GM18861 (cell line): ENCODE data around the gene HOXB2.

ENCODE experiments used
- ATAC-seq: cut with Tn5 transposase; IDR thresholded peaks from one replicate; pipeline ENCODE4 v1.9.1; 2021; ENCODE audit not compliant: unreplicated experiment

HOXB2 gene

DNA sequence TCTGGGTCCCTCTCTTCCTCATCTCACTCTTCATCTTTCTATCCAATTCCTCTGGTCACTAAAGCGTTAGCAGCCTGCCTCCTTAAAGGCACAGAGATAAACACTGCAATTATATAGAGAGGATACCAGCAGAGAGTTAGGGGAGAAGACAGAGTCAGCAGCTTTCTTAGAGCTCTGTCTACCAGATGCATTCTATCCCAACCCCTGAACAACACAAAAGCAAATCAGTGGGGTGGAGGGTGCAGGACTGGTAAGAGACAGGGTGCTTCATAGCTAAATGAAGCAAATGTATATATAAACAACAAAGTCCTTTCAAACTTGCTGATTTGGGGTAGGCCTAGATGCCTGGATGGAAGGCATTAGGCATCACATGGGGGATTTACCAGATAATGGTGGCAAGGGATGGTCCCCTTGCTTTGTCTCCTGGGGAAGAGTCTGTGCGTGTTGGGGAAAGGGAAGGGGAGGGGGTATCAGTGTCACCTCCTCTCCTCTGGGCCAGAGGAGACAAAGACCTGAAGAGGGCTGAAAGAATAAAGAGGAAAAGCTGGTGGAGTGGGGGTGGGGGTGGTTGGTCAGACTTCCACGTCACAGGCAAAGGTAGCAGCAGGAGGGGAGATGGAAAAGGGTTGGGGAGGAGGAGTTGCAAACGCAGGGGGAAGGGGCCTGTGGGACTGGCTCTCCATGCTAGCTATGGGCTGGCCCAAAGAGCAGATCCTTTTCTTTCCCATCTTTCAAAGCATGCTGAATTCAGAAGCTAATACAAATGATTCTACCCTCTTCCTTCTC is 21.2 kb upstream of the HOXB2 start:
- ATAC-seq, result no peak

- ATAC-seq, result no peak
Observed at GRCh38 chr17:48565022-48565554, 20.2 kb upstream of the HOXB2 start.

DNA sequence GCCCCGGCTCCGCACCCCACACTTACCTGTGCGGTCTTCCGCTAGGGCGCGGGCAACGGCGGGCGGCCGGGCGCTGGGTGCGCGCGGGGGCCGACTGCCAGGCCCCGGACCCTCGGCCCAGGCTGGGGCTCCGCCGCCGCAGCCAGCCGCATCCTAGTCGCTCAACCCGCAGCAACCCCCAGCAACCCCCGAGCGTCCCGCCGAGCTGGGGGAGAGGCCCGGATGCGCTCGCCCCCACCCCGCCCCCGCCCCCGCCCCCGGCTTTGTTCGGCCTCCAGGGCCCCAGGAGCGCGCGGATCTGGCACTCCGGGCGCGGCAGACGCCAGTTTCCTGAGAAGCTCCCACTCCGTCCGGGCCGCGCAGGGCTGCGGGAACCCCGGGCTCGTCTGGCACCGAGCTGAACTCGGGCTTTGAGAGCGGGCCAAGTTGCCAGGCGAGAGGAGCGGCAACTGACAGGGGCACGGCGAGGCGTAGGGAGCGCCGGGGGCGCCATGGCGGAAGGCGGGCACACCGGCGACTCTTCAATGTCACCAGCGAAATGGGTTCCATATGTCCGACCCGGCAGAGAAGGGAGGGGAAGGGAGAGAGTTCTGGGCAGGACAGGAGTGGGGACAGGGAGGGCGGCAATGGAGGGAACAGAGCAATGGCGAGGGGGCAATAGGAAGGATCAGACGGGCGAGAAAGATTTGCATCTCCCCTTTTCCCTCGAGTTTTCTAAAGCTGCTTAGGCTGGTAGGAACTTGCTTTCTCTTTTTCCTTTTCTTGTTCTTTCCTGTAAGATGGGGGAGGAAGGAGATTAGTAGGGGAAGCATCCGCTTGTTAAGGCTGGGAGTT is 19.5 kb upstream of the HOXB2 start:
- no peak for ATAC-seq

- ATAC-seq, result no peak
Observed at GRCh38 chr17:48563867-48564187, 18.9 kb upstream of the HOXB2 start.

GRCh38 chr17:48563385-48563838 is 18.5 kb upstream of the HOXB2 start:
- no peak for ATAC-seq

- ATAC-seq, result no peak
Observed at GRCh38 chr17:48562934-48563333, 18.0 kb upstream of the HOXB2 start.

GRCh38 chr17:48561884-48562810 is 17.2 kb upstream of the HOXB2 start:
- peak; percentile 73 for ATAC-seq

DNA sequence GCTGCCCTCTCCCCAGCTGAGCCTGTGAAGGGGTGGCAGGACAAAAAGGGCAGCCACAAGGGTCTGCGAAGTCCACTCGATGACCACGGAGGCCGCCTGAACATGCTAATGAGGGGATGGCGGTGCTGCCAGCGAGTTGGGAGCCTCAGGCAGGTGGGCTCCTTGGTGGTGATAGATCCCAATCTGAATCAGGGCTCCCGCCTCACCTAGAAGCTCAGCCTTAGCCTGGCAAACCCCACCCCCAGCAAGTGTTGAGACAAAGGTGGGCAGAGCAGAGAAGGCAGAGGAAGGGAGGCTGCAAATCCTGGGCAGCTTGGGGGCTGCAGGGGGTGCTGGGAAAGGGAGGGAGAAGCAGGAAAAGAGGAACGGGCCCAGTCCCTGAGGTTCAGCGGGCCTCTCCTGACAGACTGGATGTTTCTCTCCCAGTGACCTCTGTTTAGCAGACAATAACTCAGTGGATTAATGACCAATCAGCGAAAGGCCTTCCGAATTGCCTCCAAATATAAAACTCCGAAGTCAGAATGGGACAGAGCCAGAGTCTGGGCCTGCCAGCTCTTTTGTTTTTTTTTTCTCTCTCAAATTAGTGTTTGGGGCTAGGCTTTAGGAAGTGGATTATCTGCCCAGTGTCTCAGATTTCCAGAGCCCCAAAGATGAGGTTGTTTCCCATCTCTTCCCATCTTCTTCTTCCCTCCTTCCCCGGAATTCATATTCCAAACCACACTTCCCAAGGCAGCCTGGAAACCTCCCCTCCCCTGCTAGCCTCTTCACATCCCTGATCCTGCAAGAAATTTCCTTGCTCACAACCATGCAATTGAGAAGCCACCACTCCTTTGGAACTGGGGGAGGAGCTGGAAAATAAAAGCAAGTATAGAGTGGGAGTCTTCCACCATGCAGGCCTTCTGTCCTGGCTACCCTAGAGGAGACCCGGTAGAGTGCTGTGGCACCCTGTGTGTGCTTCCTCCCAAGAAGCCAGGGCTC is 15.2 kb upstream of the HOXB2 start:
- no peak for ATAC-seq

DNA sequence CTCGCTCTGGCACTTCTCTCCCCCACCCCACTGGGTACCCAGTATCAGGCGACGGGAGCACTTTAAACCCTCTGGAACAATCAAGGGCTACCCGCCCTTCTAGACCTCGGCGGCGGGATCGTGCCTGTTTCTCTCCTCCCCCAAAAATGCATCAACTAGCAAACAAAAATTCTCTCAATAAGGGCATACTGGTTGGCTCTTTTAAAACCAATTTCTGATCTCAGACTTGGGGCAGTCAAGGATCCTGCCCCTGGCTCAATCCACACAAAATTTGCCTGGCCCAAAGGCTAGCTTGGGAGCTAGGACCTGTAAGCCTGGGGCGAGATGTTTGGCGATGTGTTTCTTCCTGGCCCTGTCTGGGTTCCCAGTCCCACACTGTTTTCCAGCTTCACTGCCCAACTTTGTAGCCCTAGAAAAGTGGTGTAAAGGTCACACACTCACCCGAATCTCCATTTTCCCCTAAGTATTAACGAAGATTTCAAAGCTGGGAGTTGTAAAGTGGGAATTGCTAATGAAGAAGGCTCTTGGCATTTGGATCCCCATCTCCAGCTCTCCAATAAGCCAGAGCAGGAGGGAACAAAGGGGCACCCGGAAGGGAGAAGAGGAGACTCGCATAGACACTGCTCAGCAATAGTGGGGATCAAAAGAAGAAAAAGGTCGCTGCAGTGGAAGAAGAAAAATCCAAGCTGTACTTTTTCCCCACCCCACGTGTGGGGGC is 14.4 kb upstream of the HOXB2 start:
- no peak for ATAC-seq

DNA sequence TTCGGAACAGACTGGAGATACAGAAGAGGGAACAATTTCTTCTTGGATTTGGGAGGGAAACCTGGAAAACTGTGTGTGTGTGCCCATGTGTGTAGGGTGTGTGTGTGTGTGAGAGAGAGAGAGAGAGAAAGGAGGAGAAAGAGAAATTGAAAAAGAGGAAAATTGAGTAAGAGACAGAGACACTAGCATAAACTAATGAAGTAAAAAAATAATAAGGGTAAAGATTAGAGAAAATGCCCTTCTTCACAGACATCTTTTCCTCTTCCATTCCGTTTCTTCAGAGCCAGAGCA is 13.9 kb upstream of the HOXB2 start:
- no peak for ATAC-seq

GRCh38 chr17:48558057-48558830 is 13.3 kb upstream of the HOXB2 start:
- no peak for ATAC-seq

DNA sequence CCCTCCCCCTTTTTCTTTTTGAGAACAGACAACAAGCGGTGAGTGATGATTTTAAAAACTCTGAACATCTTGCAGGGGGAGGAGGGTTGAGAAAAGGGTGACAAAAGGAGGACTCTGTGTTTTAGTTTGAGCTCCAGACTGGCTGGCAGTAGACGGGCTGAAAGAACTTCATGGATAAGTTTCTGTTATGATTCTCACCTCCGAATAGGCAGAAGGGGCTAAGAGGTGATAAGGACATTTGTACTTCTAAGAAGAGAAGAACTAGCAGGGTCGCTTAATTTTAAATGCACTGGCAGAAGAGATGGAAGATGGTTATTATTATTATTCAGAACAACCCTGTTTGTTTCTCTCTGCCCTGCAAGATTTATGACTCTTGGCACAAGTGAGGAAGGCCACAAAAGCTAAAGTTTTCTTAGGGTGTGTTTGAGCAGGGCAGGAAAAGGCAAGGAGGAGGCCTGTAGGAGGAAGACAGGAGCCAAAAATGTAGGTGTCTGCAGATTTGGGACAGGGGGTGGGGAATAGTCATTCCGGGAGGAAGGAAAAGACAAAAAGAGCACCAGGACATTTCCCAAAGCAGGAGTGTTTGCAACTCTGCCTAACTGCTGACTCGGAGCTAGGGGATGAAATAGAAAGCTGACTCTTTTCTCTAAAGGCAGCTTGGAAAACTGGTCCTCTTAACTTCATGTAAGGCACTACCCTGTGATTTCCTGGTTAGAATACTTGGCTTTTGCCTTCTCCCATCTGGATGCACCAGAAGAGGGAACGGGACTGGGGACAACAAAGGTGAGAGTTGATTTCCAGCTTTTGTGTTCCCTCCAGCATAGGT is 11.9 kb upstream of the HOXB2 start:
- no peak for ATAC-seq

DNA sequence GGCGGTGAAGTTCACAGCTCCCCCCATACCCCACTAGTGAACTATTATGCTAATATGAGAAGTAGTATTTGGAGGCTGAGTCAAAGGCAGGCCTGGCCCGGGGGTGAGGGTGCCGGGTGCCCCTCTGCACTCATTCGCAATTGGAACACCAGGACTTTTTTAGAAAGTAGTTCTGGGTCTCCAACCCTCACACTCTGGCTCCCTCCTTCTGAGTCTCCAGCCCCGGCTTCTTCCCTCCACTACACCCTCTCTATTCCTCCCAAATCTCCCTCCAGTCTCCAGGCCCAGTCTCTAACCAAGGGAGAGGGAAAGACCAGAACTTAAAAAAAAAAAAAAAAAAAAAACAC is 11.3 kb upstream of the HOXB2 start:
- no peak for ATAC-seq

- ATAC-seq, result no peak
Observed at GRCh38 chr17:48555258-48556228, 10.6 kb upstream of the HOXB2 start.

DNA sequence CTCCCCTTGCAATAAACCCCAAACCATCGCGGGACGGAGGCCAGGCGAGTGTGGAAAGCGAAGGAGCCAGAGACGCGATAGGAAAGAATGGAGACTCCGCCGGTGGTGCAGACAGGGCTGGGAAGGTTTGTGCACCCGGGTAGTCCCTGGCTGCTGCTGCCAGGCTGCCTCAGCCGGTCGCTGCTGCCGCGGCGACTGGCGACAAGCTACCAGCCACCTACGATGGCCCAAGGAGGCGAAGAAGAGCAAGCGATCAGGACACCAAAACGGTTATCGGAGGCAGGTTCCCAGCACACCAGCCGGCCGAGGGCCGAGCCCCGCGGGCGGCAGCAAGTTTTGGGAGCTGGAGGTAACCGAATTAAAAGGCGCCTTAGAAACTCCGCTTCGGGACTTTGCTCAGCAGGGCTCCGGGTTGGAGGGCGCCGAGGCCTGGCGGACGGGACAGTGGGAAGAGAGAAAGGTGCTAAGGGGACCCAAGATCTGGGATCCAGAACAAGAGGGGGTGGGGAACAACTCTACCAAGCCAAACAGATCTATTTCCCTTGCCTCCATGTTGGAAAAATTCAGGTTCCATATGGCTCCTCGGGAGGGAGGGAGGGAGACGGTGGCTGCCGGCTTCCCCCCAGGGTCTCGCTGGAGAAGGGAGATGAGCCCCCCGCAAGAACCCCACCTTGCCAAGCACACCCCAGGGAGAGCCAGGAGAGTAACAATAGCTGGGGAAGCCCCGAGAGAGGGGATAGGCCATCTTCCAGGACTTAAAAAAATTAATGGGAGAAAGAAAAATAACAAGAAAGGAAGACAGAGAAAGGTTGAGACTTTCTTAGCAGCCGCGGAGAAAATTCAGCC is 9.7 kb upstream of the HOXB2 start:
- ATAC-seq, result no peak

- no peak for ATAC-seq
Observed at GRCh38 chr17:48553826-48554225, 8.9 kb upstream of the HOXB2 start.
